Sigmoid colon (tissue), 4 donors: ENCODE measurements around the gene KIAA2012.

ENCODE experiments used
- EP300 ChIP-seq, 4 donors: sonication (generic); formaldehyde crosslinking; IDR thresholded peaks; one replicate each; pipeline ENCODE4 v1.6.1; 2017; ENCODE audit warnings: antibody characterized with exemption in 4 of 4
- POLR2AphosphoS5 ChIP-seq, 4 donors: sonication (generic); formaldehyde crosslinking; IDR thresholded peaks; one replicate each; pipeline ENCODE4 v1.6.1; 2017; ENCODE audit warnings: antibody characterized with exemption in 4 of 4

DNA sequence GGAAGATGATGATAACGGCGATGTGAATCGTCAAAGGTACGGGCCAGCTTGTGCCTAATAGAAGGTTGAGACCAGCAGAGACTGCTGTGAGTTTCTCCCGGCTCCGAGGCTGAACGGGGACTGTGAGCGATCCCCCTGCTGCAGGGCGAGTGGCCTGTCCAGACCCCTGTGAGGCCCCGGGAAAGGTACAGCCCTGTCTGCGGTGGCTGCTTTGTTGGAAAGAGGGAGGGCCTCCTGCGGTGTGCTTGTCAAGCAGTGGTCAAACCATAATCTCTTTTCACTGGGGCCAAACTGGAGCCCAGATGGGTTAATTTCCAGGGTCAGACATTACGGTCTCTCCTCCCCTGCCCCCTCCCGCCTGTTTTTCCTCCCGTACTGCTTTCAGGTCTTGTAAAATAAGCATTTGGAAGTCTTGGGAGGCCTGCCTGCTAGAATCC lies 36.4 kb upstream of the KIAA2012 start:
- TF ChIP-seq POLR2AphosphoS5 (IDR thresholded peaks at IDR 0.05), result no peak
- TF ChIP-seq EP300 (IDR thresholded peaks at IDR 0.05), result no peak
